Medulla oblongata (tissue), 1 donor: Measurements from ENCODE around the gene KCNB1.

Experiments
- DNase-seq: peaks from one replicate; pipeline ENCODE4 v3.0.0-alpha.2; 2015; ENCODE audit errors: extremely low spot score

KCNB1 gene

DNA sequence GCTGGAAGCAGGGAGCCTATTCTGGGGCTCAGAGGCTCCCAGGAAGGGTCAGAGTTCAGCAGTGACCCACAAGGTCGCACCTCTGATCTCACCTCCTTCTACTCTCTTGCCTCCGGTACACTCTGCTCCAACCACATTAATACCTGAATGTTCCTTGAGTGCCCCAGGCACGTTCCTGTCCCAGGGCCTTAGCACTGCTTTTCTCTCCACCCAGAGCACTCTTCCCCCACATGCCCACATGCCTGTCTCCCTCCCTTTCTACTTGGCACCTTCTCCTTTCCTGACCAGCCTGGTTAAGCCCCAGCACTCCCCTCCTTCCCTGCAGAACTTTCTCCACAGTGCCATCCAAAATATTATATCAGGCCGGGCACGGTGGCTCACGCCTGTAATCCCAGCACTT, 13.4 kb downstream of the KCNB1 start:
- no peak for DNase-seq

DNA sequence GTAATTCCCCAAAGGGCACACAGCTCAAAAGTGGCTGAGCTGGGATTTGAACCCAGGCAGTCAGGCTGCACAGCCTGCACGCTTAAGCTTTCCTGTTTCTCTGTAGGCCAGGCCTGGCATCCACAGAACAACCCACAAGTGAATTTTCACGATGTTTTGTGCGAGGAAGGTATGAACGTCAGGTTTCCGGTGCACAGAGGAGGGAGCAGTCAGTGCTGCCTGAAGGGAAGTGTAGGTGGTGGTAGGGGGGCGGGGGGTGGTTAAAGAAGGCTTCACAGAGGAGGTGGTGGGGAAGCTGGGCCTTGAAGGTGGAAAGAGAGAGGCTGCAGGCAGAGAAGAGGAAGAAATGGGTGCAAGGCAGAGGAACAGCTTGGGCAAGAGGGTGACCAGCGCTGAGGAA, 14.1 kb downstream of the KCNB1 start:
- no peak for DNase-seq

DNA sequence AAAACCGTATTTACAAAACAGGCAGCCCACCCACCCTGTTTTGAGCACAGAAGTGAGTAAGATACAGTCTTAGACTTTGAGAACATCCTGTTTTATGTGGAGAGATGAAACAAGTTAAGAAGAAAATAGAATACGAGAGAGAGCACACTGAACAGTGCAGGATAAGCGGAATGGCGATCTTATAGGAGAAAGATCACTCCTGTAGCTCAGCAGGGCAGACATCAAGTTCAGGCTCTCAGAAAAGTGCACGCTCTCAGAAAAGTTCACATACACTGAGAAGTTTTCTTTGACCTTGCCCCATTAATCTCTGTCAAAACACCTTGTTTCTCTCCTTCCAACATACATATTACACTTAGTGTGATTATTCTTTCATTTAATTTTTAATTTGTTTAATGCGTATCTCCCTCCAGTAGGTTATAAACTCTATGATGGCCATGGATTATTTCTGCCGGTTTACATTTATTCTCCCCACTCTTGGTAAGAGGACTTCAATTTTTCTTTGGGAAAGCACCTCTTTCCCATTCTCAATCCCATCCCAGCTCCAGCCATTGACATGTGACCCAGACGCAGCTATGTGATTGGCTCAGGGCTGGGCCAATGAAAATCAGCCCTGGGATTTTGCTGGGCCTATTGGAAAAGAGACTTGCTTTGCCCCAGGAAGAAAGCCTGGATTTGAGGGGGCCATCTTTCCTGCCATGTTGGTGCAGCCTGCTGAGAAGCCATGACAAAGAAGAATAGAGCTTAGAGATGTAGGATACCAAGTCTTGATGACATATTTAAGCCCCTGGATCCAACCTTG, 16.2 kb downstream of the KCNB1 start:
- DNase-seq = no peak

DNA sequence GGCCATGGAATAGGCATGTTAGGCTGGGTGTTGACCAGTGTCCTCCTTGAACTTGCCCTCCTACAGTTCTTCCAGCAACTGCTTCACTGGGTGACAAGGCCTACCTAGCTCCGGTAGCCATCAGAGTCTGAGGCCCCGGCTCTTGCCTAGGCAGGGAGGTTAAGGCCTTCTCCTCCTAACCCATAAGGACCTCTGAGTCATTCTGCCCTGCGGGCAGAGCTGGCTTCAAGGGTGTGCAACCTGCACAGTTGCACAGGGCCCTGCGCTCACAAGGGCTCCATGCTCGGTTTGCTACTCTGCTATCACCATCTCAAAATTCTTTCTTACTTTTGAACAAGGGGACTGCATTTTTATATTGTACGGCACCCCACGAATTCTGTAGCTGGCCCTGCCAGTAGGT, 17.9 kb downstream of the KCNB1 start:
- no peak for DNase-seq

DNA sequence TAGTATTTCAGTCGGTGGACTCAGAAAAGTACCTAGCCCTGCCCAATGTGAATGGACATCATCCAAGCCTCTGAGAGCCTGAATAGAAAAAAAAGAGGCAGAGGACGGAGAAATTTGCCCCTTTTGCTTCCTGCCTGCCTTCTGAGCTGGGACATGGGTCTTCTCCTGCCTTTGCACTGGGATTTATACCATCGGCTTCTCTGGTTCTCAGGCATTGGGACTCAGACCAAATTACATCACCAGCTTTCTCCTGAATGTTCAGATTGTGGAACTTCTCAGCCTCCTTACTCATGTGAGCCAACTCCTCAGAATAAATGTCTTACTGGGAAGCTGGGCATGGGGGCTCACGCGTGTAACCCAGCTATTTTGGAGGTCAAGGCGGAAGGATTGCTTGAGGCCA, 19.8 kb downstream of the KCNB1 start:
- DNase-seq = no peak

DNA sequence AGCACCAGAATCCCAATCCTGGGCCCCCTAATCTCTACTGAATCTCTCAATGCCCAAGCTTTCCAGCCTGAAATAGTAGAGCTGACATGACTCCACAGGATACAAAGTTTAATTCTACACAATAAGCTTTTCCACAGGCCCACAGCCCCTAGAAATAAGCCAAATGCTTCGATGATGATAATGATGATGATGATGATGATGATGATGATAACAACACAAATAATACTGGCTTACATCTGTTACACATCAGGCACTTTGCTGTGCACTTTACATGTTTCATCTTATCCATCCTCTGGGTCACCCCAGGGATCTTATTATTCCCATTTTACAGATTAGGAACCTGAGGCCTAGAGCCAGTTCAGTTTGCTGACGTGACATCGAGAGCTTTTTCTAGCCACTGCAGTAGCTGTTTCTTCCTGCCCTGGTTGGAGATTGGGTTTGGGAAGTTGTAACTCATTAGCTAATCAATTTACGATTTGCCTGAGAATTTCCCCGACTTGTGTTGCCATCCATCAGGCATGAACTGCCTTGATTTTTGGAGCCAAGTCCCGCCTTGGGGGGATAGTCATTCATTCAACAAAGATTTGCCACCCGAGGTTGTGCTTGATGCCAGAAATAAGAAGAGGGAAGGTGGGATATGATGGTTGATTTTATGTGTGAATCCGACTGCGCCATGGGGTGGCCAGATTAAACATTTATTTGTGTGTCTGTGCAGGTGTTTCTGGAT, 20.4 kb downstream of the KCNB1 start:
- DNase-seq = no peak

DNA sequence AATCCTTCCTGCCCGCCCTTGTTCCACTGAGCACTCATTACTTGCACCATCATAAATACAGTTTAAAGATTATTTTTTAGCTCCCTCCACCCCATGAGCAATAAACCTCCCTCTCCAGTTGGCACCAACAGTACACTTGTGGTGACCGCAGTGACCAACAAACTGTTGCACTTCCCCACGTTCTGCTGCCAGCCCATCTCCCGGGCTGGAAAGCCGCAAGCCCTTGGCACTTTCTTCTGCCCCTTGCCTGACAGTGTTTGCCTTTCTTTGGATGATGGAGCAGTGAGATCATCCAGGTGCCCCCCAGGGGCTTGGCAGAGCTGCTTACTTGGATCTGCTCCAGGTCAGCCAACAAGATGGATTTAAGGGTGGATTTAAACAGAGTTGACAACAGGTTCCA, 21.6 kb downstream of the KCNB1 start:
- no peak for DNase-seq

DNA sequence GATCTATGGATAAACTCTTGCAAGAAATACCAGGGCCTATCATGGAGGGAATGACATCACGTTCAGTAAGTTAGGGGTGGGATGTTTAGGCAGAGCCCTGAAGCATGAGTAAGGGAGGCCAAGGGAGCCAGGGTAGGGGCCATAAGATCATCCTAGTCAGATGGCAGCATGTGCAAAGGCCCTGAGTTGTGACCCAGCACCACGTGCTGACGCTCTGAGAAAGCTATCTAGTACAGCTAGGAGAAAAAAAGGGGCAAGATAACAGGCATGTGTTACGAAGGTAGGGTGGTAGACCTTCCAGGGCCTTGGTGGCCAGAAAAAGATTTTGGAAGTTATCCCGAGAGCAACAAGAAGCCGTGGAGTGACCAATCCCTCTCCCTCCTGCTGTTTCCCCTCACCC, 22.3 kb downstream of the KCNB1 start:
- no peak for DNase-seq

DNA sequence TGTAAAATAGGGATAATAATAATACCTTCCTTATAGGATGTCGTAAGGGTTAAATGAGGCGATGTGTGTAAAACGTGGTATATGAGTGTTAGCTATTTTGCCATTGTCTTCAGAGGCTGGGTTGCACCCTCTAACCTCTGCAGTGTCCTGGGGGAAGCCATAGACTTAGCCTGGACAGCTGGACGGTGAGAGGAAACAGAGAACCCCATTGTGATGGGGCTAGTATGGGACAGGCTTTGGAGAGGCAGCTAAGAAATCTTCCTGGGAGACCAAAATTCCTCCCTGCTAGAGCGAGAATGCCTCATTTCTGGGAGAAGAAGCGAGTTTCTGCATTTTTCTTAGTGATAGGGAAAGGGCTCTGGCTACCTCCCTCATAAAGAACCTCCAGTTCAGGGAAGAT, 22.8 kb downstream of the KCNB1 start:
- no peak for DNase-seq

DNA sequence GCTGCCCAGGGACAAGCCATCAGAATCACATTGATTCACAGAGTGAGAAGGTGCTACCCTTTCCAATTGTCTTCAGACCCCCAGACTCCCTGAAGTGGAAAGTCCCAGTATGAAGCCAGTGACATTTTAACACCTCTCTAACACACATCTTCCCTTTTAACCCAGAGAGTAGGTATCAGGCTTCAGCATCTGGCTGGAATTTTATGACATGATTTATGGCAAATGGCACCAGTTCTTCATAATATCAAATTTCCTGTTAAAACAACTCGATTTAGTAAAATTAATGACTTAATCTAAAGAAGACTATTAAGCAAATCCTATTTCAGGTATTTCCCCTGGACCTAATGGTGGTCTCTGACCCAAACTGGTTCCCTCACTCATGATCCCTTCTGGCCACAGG, 25.0 kb downstream of the KCNB1 start:
- no peak for DNase-seq

DNA sequence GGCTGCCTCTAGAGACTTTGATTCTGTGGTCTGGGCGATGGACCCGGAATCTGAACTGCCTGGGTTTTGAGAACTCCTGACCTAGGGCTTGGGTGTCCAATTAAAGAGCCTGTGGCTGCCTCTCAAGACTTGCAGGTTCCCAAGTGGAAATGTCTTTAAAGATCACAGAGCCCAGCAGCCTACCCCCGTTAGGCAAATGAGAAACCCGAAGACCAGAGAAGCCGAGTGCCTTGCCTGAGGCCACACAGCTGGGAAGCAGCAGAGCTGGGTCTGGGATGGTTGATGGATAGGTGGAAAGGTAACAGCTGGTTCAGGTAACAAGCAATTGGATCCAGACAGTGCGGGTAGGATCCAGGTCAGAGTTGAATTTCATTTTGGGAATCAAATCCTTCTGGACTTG, 25.8 kb downstream of the KCNB1 start:
- no peak for DNase-seq

DNA sequence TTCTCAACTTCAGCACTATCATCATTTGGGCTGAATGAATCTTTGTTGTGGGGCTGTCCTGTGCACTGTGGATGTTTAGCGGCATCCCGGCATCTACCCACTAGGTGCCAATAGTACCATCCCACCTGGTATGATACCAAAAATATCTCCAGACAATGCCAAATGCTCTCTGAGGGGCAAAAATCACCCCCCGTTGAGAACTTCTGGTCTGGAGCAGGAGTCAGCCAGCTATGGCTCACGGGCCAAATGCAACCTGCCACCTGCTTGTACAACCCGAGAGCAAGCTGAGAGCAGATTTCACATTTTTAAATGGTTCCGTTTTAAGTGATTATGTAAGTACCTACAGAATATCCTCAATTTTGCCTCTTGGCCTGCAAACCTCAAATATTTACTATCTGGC, 26.8 kb downstream of the KCNB1 start:
- DNase-seq = no peak

DNA sequence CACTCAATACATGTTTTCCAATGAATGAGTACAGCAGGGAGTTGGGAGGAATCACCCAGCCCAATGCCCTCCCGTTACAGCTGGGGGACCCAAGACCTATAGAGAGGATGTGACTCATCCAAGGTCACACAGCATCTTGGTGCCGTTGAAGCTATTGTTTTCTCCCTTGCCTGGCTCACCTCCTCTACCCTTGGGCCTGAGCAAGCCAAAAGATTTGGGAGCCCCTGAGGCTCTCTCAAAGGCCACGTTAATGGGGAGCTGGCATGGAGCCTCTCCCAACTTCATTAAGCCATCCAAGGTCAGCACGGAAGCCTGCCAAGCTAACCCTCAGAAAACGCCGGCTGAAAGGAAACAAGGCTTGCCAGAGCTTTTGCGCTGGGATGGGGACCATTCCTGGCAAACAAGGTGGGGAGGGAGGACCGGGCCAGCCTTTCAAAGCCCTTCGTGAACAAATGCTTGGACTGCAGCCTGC, 30.4 kb downstream of the KCNB1 start:
- DNase-seq = peak; percentile 56

DNA sequence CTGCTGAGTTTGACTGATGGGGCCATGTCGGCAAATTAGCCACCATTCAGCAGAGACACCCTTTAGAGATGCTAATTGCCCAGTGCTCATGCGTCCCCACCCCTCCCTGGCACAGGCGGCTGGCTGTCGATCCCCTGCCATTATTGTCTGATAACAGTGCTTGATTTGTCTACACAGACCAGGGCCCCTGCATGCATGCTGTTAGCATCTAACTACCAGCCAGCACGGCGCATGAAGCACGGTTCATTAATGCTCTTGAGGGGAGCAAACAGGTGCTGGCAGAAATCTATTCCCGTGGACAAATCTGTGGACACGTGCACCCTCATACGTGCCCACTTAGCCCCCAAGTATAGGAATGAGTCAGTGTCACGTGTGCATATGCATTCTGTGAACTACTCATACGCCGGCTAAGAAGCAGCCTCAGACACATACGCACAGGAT, 32.2 kb downstream of the KCNB1 start:
- DNase-seq = no peak

DNA sequence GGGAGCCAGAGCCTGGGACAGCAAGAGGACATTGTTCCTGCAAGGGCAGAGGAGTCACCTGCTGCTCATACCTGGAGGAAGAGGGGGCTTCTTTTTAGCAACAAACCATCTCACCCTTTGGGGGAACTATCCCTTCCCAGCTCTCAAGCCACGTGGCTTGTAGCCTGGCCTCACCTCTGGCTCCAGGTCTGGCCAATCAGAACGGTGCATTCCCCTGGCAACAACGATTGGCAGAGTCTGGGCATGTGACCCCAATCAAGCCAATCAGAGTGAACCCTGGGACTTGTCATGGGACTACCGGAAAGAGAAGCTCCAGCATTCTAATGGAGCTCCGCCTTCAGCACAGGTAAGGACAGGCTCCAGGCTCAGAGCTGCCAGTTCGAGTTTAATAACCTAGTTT, 33.6 kb downstream of the KCNB1 start:
- no peak for DNase-seq

DNA sequence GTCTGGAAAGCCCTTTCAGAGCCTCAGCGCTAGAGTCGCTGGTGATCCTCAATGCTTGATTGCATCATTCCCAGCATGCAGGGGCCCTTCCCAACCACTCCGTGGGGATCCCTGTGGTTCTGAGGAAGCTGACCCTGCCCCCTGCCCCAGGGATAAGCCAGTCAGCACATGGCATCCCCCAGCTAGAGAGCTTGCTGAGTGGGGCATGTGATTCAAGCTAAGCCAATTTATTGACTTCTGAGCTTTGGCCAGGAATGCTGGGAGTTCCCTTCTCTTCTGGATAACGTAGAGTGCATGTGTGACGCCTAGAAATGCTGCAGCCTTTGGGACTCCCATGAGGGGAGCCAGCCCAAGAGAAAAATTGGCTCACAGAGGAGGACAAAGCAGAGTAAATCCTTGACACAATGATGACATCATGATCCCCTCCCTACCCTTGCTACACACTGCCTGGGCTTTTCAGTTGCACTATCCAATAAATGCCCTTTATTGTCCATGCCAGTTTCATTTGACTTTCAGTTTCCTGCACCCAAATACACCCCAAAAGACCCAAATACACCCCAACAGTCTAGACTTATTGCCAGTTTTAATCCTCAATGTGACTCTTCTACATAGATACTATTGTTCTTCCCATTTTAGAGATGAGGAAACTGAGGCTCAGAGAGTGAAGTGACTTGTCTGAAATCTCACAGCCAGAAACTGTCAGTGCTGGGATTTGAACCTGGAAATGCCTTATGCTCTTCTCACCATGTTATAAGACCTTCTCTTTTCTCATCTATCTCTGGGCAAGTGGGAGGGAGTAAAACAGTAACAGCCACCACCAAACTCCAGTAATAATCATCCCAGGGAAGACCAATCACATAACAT, 34.3 kb downstream of the KCNB1 start:
- DNase-seq = peak; percentile 13

DNA sequence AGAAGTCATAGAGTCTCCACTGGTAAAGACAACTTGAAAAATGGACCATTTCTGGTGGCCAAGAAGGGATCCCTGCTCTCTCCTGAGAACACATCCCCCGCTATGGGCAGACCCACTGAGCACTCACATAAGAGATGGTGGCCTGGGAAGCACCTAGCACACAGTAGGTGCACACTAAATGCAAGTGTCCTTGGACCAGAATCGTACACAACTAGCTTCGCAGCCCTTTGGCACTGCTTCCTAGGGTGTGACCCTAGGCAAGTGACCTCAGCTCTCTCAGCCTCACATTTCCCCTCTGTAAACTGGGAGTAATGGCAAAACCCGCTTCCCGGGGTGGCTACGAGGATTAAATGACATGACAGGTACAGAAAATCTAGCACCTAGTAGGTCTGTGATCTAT, 35.1 kb downstream of the KCNB1 start:
- no peak for DNase-seq

DNA sequence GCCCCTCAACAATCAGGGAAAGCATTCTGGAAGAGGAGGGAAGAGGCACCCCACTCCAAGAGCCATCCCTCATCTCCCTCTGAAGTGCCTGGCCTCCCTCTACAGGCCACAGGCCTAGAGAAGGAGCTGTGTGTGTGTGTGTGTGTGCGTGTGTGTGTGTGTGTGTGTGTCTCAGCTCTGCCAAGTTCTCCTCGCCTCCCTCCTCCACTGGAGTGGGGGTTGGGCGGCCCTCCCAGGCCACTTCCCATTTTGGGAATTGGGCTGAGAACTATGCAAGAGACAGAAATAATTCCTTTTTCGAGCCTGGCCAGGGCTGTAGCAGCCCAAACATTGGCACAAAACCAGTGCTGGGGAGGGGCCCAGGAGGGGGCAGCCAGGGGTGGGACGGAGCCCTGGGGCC, 35.7 kb downstream of the KCNB1 start:
- peak; percentile 59 for DNase-seq

DNA sequence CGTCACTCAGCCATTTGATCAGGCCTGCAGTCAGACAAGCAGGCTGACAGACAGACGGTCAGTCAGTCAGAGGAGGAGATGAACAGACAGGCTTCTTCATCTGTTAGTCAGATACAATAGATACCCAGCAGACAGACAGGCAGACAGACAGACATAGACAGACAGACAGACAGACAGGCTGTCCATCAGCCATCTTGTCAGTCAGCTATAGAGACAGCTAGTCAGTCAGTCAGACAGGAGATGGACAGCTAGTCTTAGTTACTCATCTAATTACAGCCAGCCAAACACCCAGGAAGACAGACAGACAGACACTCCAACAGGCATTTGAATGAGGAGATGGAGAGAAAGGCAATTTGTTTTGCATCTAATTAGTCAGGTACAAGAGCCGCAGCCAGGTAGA, 36.4 kb downstream of the KCNB1 start:
- DNase-seq = no peak

DNA sequence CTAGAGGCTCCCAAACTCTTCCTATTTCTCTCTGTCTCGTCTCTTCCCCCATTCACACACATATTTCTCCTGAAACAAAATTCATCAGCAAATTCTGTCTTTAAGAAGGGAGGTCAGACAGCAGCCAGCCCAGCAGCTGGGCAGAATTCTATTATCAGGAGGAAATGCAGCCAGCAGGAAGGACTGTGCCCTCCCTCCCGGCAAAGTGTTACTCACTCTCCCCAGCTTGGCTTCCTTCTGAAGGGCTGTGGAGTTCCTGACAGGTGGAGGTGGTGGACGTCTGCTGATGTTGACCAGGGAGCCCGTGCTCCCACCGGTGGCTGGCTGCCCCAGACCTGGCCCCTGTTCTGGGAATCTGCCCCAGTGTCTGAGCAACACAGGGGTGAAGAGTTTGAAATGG, 37.3 kb downstream of the KCNB1 start:
- no peak for DNase-seq

DNA sequence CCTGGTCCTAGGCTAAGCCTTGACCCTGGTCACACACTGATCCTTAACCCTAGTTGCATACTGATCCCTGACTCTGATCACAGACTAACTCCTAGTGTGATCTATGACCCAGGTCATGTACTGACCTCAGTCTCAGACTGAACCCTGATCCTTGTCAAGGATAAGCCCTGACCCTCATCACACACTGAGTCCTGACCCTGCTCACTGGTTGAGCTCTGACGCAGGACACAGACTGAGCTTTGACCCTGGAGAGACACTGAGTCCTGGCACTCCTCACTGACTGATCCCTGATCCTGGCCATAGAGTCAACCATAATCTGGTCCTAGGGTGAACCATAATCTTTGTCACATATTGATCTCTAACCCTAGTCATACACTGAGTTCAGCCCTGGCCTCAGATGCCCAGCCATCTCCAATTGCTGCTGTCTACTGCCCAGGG, 37.9 kb downstream of the KCNB1 start:
- DNase-seq = no peak

DNA sequence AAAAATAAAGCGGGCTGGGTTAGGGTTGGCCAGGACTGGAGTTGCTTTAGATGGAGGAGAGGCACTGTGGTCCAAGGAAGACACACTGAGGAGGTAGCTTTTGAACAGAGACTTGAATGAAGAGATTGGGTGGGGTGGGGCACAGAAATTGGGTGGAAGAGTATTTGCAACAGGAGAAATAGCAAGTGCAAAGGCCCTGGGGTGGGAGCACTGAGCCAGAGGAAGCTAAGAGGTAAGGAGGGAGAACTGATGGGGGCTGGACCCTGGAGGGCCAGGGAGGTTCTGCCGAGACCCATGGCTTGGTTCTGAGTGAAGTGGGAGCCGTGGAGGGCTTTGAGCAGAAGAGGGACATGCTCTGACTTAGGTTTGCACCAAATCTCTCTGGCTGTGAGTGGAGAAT, 45.4 kb downstream of the KCNB1 start:
- DNase-seq = no peak
